ENCODE results near the gene TRIO.

GRCh38 chr5:14486996-14487896, 344.1 kb downstream of the TRIO start:
- no peak for TF ChIP-seq GABPA (IDR thresholded peaks at IDR 0.05; ENCODE audit: low read depth)
- TF ChIP-seq, protein P1, sequence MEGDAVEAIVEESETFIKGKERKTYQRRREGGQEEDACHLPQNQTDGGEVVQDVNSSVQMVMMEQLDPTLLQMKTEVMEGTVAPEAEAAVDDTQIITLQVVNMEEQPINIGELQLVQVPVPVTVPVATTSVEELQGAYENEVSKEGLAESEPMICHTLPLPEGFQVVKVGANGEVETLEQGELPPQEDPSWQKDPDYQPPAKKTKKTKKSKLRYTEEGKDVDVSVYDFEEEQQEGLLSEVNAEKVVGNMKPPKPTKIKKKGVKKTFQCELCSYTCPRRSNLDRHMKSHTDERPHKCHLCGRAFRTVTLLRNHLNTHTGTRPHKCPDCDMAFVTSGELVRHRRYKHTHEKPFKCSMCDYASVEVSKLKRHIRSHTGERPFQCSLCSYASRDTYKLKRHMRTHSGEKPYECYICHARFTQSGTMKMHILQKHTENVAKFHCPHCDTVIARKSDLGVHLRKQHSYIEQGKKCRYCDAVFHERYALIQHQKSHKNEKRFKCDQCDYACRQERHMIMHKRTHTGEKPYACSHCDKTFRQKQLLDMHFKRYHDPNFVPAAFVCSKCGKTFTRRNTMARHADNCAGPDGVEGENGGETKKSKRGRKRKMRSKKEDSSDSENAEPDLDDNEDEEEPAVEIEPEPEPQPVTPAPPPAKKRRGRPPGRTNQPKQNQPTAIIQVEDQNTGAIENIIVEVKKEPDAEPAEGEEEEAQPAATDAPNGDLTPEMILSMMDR (IDR thresholded peaks at IDR 0.05) = no peak
- TF ChIP-seq MXI1 (IDR thresholded peaks at IDR 0.05; ENCODE audit: low read depth, low read length) = no peak
- TF ChIP-seq EP300 (IDR thresholded peaks at IDR 0.05; ENCODE audit: borderline replicate concordance in 1 of 2, low read depth in 1 of 2, low read length in 1 of 2) = no peak
- TF ChIP-seq SMC3 (IDR thresholded peaks at IDR 0.05; ENCODE audit: low read depth, low read length) = no peak
- no peak for TF ChIP-seq YY1 (IDR thresholded peaks at IDR 0.05; ENCODE audit: low read depth)
- no peak for TF ChIP-seq MAX (IDR thresholded peaks at IDR 0.05; ENCODE audit: low read depth)
- no peak for TF ChIP-seq SIN3A (IDR thresholded peaks at IDR 0.05; ENCODE audit: borderline replicate concordance, low read depth, low read length)
- TF ChIP-seq NFIC (IDR thresholded peaks at IDR 0.05; ENCODE audit: borderline replicate concordance) = no peak
- TF ChIP-seq, protein P2, sequence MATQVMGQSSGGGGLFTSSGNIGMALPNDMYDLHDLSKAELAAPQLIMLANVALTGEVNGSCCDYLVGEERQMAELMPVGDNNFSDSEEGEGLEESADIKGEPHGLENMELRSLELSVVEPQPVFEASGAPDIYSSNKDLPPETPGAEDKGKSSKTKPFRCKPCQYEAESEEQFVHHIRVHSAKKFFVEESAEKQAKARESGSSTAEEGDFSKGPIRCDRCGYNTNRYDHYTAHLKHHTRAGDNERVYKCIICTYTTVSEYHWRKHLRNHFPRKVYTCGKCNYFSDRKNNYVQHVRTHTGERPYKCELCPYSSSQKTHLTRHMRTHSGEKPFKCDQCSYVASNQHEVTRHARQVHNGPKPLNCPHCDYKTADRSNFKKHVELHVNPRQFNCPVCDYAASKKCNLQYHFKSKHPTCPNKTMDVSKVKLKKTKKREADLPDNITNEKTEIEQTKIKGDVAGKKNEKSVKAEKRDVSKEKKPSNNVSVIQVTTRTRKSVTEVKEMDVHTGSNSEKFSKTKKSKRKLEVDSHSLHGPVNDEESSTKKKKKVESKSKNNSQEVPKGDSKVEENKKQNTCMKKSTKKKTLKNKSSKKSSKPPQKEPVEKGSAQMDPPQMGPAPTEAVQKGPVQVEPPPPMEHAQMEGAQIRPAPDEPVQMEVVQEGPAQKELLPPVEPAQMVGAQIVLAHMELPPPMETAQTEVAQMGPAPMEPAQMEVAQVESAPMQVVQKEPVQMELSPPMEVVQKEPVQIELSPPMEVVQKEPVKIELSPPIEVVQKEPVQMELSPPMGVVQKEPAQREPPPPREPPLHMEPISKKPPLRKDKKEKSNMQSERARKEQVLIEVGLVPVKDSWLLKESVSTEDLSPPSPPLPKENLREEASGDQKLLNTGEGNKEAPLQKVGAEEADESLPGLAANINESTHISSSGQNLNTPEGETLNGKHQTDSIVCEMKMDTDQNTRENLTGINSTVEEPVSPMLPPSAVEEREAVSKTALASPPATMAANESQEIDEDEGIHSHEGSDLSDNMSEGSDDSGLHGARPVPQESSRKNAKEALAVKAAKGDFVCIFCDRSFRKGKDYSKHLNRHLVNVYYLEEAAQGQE (IDR thresholded peaks at IDR 0.05; ENCODE audit: low read depth, low read length) = no peak
- no peak for TF ChIP-seq RAD21 (IDR thresholded peaks at IDR 0.05; ENCODE audit: low read length)
- TF ChIP-seq RFX5 (IDR thresholded peaks at IDR 0.05; ENCODE audit: low read length) = no peak
- no peak for TF ChIP-seq CHD2 (IDR thresholded peaks at IDR 0.05; ENCODE audit: low read length, partially characterized antibody)
